NCI-H748 (cell line): ENCODE results near the gene AGAP1.
"Not testable (repeated sequence)": the region's sequence is repeated elsewhere in the genome, so short reads cannot be mapped to it uniquely, and the experiment has no call there.

Source experiments
- DNase-seq: peaks from one replicate; lab custom pipeline; 2025; ENCODE audit not compliant: unreplicated experiment; lab: John Stamatoyannopoulos, UW

Gene AGAP1

GRCh38 chr2:236073246-236073645, 579.4 kb downstream of the AGAP1 start:
- DNase-seq: no peak

- no peak for DNase-seq
These were observed 580.2 kb downstream of the AGAP1 start for GRCh38 chr2:236073867-236074655.

GRCh38 chr2:236075802-236076201, 582.0 kb downstream of the AGAP1 start:
- DNase-seq: no peak

- DNase-seq: peak; percentile 11
These were observed 584.7 kb downstream of the AGAP1 start for GRCh38 chr2:236078297-236079255.

GRCh38 chr2:236080412-236080811, 586.6 kb downstream of the AGAP1 start:
- DNase-seq: no peak

- no peak for DNase-seq
These were observed 587.3 kb downstream of the AGAP1 start for GRCh38 chr2:236081171-236081570.

- peak; percentile 71 for DNase-seq
These were observed 588.2 kb downstream of the AGAP1 start for GRCh38 chr2:236082061-236082460.

- DNase-seq: no peak
These were observed 590.1 kb downstream of the AGAP1 start for GRCh38 chr2:236083934-236084333.

- DNase-seq: no peak
These were observed 591.4 kb downstream of the AGAP1 start for GRCh38 chr2:236085211-236085610.

GRCh38 chr2:236085647-236086046, 591.8 kb downstream of the AGAP1 start:
- no peak for DNase-seq

GRCh38 chr2:236086403-236086970, 592.6 kb downstream of the AGAP1 start:
- no peak for DNase-seq

GRCh38 chr2:236086971-236087465, 593.2 kb downstream of the AGAP1 start:
- DNase-seq: peak; percentile 77

- no peak for DNase-seq
These were observed 594.7 kb downstream of the AGAP1 start for GRCh38 chr2:236088368-236089057.

- DNase-seq: no peak
These were observed 595.6 kb downstream of the AGAP1 start for GRCh38 chr2:236089271-236090026.

- no peak for DNase-seq
These were observed 596.2 kb downstream of the AGAP1 start for GRCh38 chr2:236090027-236090382.

GRCh38 chr2:236090826-236091225, 597.0 kb downstream of the AGAP1 start:
- DNase-seq: not testable (repeated sequence)

GRCh38 chr2:236092714-236093113, 598.9 kb downstream of the AGAP1 start:
- no peak for DNase-seq

- DNase-seq: no peak
These were observed 599.3 kb downstream of the AGAP1 start for GRCh38 chr2:236093134-236093533.

GRCh38 chr2:236095504-236095903, 601.7 kb downstream of the AGAP1 start:
- no peak for DNase-seq

GRCh38 chr2:236101311-236101950, 607.6 kb downstream of the AGAP1 start:
- no peak for DNase-seq
